Gastroesophageal sphincter (tissue), 3 donors: ENCODE data around the gene MSANTD3.

ENCODE experiments used
- CTCF ChIP-seq, 4 experiments: fragments of 200-600 bp in 2 of 4; fragments of 450-650 bp in 2 of 4; sonication (generic) in 1 of 4; IDR thresholded peaks; one replicate each; pipeline ENCODE4 v1.5.1; 2017 to 2019; ENCODE audit warnings: antibody characterized with exemption in 4 of 4, mild to moderate bottlenecking in 2 of 4, moderate library complexity in 2 of 4
- POLR2AphosphoS5 ChIP-seq: sonication (generic); formaldehyde crosslinking; IDR thresholded peaks from one replicate; pipeline ENCODE4 v1.6.1; 2017; ENCODE audit warnings: antibody characterized with exemption

- TF ChIP-seq POLR2AphosphoS5 (no peak), CTCF (IDR thresholded peaks at IDR 0.05) (no peak)
Measured at GRCh38 chr9:100432736-100433135, 5.8 kb downstream of the MSANTD3 start.
